H1 (cell line): ENCODE data around the gene SPCS1. TPM values are rescaled to one million over a fixed set of nuclear protein-coding genes. Genes with fewer than 3 reads are reported as not detected.

Source experiments
- CTCF ChIA-PET: fragments of 300-600 bp; sonication (Branson Sonifier 250); formaldehyde crosslinking; loops from one replicate; lab custom pipeline; 2021; ENCODE audit not compliant: partially characterized antibody; lab: Charles Lee
- POLR2A ChIA-PET: fragments of 300-600 bp; sonication (Branson Sonifier 250); formaldehyde crosslinking; loops from one replicate; lab custom pipeline; 2021; ENCODE audit warnings: inconsistent platforms; ENCODE audit not compliant: partially characterized antibody; lab: Charles Lee
- DNase-seq, 2 experiments: peaks; one replicate each; pipeline versions ENCODE4 v3.0.0 to v3.0.0-alpha.2; 2010 to 2022; ENCODE audit warnings: low spot score in 2 of 2, low read depth in 1 of 2, mixed read lengths in 1 of 2
- FAIRE-seq: peaks from 2 replicates; lab custom pipeline; 2011; peaks lifted over from hg19 to GRCh38; lab: Jason Lieb, UNC
- H2AFZ ChIP-seq: 2 replicates; pipeline ENCODE4 v1.8.1; 2012; ENCODE audit warnings: low read length, inconsistent platforms
- H2AK5ac ChIP-seq: 2 replicates; pipeline ENCODE4 v1.6.1; 2013; ENCODE audit warnings: low read depth, low read length
- H2BK120ac ChIP-seq: replicated peaks from 2 replicates; pipeline ENCODE3; 2013; ENCODE audit warnings: low read depth, low read length, inconsistent platforms
- H2BK12ac ChIP-seq: 2 replicates; pipeline ENCODE4 v1.6.1; 2013; ENCODE audit warnings: low read depth, low read length
- H2BK15ac ChIP-seq: 2 replicates; pipeline ENCODE4 v1.6.1; 2013; ENCODE audit warnings: low read length
- H2BK20ac ChIP-seq: 2 replicates; pipeline ENCODE4 v1.6.1; 2013; ENCODE audit warnings: low read length
- H2BK5ac ChIP-seq: 2 replicates; pipeline ENCODE4 v1.6.1; 2013; ENCODE audit warnings: low read depth, low read length
- H3K14ac ChIP-seq: 2 replicates; pipeline ENCODE4 v1.6.1; 2013; ENCODE audit warnings: inconsistent platforms; ENCODE audit not compliant: insufficient read length
- H3K18ac ChIP-seq: 2 replicates; pipeline ENCODE4 v1.6.1; 2013; ENCODE audit warnings: low read length; ENCODE audit errors: extremely low read depth
- H3K23ac ChIP-seq: 2 replicates; pipeline ENCODE4 v1.6.1; 2013; ENCODE audit warnings: inconsistent platforms; ENCODE audit not compliant: insufficient read length
- H3K23me2 ChIP-seq: 2 replicates; pipeline ENCODE4 v1.6.1; 2013; ENCODE audit warnings: low read depth, low read length
- H3K27ac ChIP-seq: 2 replicates; pipeline ENCODE4 v1.6.1; 2011; ENCODE audit warnings: low read depth, low read length, inconsistent platforms
- H3K27me3 ChIP-seq, 4 experiments: replicated peaks in 1 of 4; 1 replicate in 1 of 4; 2 replicates in 3 of 4; pipeline versions ENCODE4 v1.6.1 to v1.8.1; 2011 to 2013; ENCODE audit warnings: low read length in 3 of 4, mild to moderate bottlenecking in 3 of 4, inconsistent platforms in 2 of 4, mixed read lengths in 2 of 4, moderate library complexity in 1 of 4; ENCODE audit not compliant: control insufficient read depth in 3 of 4, insufficient read depth in 3 of 4; ENCODE audit errors: extremely low read depth in 1 of 4
- H3K36me3 ChIP-seq, 4 experiments: 2 replicates each; pipeline versions ENCODE4 v1.6.1 to v1.8.1; 2011 to 2013; ENCODE audit warnings: mild to moderate bottlenecking in 4 of 4, low read length in 3 of 4, moderate library complexity in 2 of 4, control low read depth in 1 of 4, inconsistent platforms in 1 of 4; ENCODE audit not compliant: insufficient read depth in 4 of 4, control insufficient read depth in 2 of 4
- H3K4ac ChIP-seq: replicated peaks from 2 replicates; pipeline ENCODE3; 2013; ENCODE audit warnings: low read length, low read depth, mixed read lengths, inconsistent platforms; ENCODE audit not compliant: insufficient read length
- H3K4me1 ChIP-seq, 4 experiments: replicated peaks in 1 of 4; 1 replicate in 1 of 4; 2 replicates in 3 of 4; pipeline versions ENCODE4 v1.6.1 to v1.8.1; 2011 to 2013; ENCODE audit warnings: low read length in 3 of 4, inconsistent platforms in 2 of 4, mixed read lengths in 1 of 4; ENCODE audit not compliant: insufficient read depth in 4 of 4, control insufficient read depth in 3 of 4
- H3K4me2 ChIP-seq, 2 experiments: 2 replicates each; pipeline versions ENCODE4 v1.6.1 to v1.8.1; 2011 to 2013; ENCODE audit warnings: low read depth in 2 of 2, low read length in 2 of 2, control low read depth in 1 of 2, inconsistent platforms in 1 of 2, mild to moderate bottlenecking in 1 of 2; ENCODE audit not compliant: insufficient read depth in 1 of 2
- H3K4me3 ChIP-seq, 4 experiments: fragments of 200-600, 300-600 bp in 1 of 4; sonication (generic), shearing (Covaris generic), sonication (Bioruptor Twin) in 1 of 4; 2 replicates each; pipeline versions ENCODE4 v1.5.1 to v1.8.1; 2011 to 2016; ENCODE audit warnings: low read length in 4 of 4, low read depth in 3 of 4, control low read depth in 2 of 4, inconsistent platforms in 2 of 4, mild to moderate bottlenecking in 2 of 4, mixed read lengths in 1 of 4, moderate library complexity in 1 of 4; ENCODE audit not compliant: insufficient read depth in 2 of 4; ENCODE audit errors: extremely low read depth in 1 of 4
- H3K56ac ChIP-seq: replicated peaks from 2 replicates; pipeline ENCODE3; 2013; ENCODE audit warnings: low read depth, mild to moderate bottlenecking, mixed read lengths, low read length, inconsistent platforms; ENCODE audit not compliant: insufficient read length
- H3K79me1 ChIP-seq: 2 replicates; pipeline ENCODE4 v1.6.1; 2013; ENCODE audit warnings: low read depth, low read length, control low read depth
- H3K79me2 ChIP-seq, 2 experiments: 2 replicates each; pipeline versions ENCODE4 v1.6.1 to v1.8.1; 2012 to 2013; ENCODE audit warnings: low read length in 2 of 2, mild to moderate bottlenecking in 2 of 2, inconsistent platforms in 1 of 2; ENCODE audit not compliant: insufficient read depth in 2 of 2, control insufficient read depth in 1 of 2
- H3K9ac ChIP-seq, 4 experiments: replicated peaks in 1 of 4; 1 replicate in 1 of 4; 2 replicates in 3 of 4; pipeline versions ENCODE4 v1.6.1 to v1.8.1; 2011 to 2013; ENCODE audit warnings: low read depth in 3 of 4, low read length in 3 of 4, control low read depth in 2 of 4, mild to moderate bottlenecking in 2 of 4, moderate library complexity in 2 of 4, inconsistent platforms in 1 of 4; ENCODE audit errors: extremely low read depth in 1 of 4
- H3K9me3 ChIP-seq, 2 experiments: 2 replicates each; pipeline versions ENCODE4 v1.6.1 to v1.8.1; 2012 to 2013; ENCODE audit warnings: mild to moderate bottlenecking in 2 of 2, moderate library complexity in 2 of 2, control low read depth in 1 of 2, inconsistent platforms in 1 of 2, low read depth in 1 of 2, low read length in 1 of 2, mixed read lengths in 1 of 2; ENCODE audit not compliant: insufficient read depth in 2 of 2
- H4K20me1 ChIP-seq, 2 experiments: replicated peaks in 1 of 2; 2 replicates each; pipeline versions ENCODE3 to v1.8.1; 2011 to 2013; ENCODE audit warnings: inconsistent platforms in 2 of 2, low read length in 2 of 2, mild to moderate bottlenecking in 1 of 2; ENCODE audit not compliant: insufficient read depth in 2 of 2, control insufficient read depth in 1 of 2
- H4K5ac ChIP-seq: 2 replicates; pipeline ENCODE4 v1.6.1; 2013; ENCODE audit warnings: low read length, low read depth, mixed read lengths, inconsistent platforms; ENCODE audit not compliant: insufficient read length
- H4K8ac ChIP-seq: 2 replicates; pipeline ENCODE4 v1.8.0; 2013; ENCODE audit warnings: mild to moderate bottlenecking, moderate library complexity, low read length, inconsistent platforms; ENCODE audit not compliant: insufficient read depth; ENCODE audit errors: extremely low read depth
- H4K91ac ChIP-seq: replicated peaks from 2 replicates; pipeline ENCODE3; 2013; ENCODE audit warnings: low read length, mixed read lengths, inconsistent platforms; ENCODE audit not compliant: insufficient read length
- BACH1 ChIP-seq: IDR thresholded peaks from 2 replicates; pipeline ENCODE4 v1.6.1; 2012; ENCODE audit warnings: low read length, improper control_type of control experiment
- BRCA1 ChIP-seq: IDR thresholded peaks from 2 replicates; pipeline ENCODE4 v1.6.1; 2012; ENCODE audit warnings: low read depth, low read length, improper control_type of control experiment
- EZH2 ChIP-seq: fragments of 200-600 bp; sonication (generic); IDR thresholded peaks from 2 replicates; pipeline ENCODE4 v1.7.1; 2012; ENCODE audit warnings: low read depth, mild to moderate bottlenecking, moderate library complexity, low read length, inconsistent platforms; ENCODE audit not compliant: severe bottlenecking
- JUND ChIP-seq: IDR thresholded peaks from 2 replicates; pipeline ENCODE4 v1.6.1; 2011; ENCODE audit warnings: mild to moderate bottlenecking, improper control_type of control experiment, low read length
- KDM1A ChIP-seq: fragments of 200-600, 300-600 bp; sonication (generic); IDR thresholded peaks from 2 replicates; pipeline ENCODE4 v1.7.1; 2016; ENCODE audit warnings: mild to moderate bottlenecking, low read length, borderline replicate concordance
- KDM5A ChIP-seq: fragments of 200-600 bp; IDR thresholded peaks from 2 replicates; pipeline ENCODE4 v1.7.1; 2012; ENCODE audit warnings: mild to moderate bottlenecking, low read length, inconsistent platforms, mixed read lengths
- MAFK ChIP-seq: IDR thresholded peaks from 2 replicates; pipeline ENCODE4 v1.6.1; 2012; ENCODE audit warnings: low read depth, mild to moderate bottlenecking, improper control_type of control experiment, low read length
- NANOG ChIP-seq: IDR thresholded peaks from 2 replicates; pipeline ENCODE4 v1.6.1; 2011; ENCODE audit warnings: low read length, low read depth, mild to moderate bottlenecking, inconsistent platforms; ENCODE audit not compliant: insufficient read depth, poor library complexity, severe bottlenecking
- POLR2A ChIP-seq, 2 experiments: IDR thresholded peaks; 1 replicate in 1 of 2; 2 replicates in 1 of 2; pipeline ENCODE4 v1.6.1; 2011; ENCODE audit warnings: low read depth in 2 of 2, low read length in 2 of 2, mild to moderate bottlenecking in 2 of 2; ENCODE audit errors: control extremely low read depth in 1 of 2
- RNF2 ChIP-seq: fragments of 200-900, 300-1000 bp; sonication (generic); IDR thresholded peaks from 2 replicates; pipeline ENCODE4 v1.7.1; 2016; ENCODE audit warnings: borderline replicate concordance, low read depth, mild to moderate bottlenecking, antibody characterized with exemption, low read length; ENCODE audit not compliant: poor library complexity, severe bottlenecking; ENCODE audit errors: missing control alignments
- SP1 ChIP-seq: IDR thresholded peaks from 2 replicates; pipeline ENCODE4 v1.6.1; 2011; ENCODE audit warnings: low read depth, low read length
- SP4 ChIP-seq: IDR thresholded peaks from 2 replicates; pipeline ENCODE4 v1.6.1; 2012; ENCODE audit warnings: low read length, inconsistent platforms
- TAF1 ChIP-seq: IDR thresholded peaks from 2 replicates; pipeline ENCODE4 v1.6.1; 2011; ENCODE audit warnings: mild to moderate bottlenecking, low read depth, low read length
- TEAD4 ChIP-seq: IDR thresholded peaks from 2 replicates; pipeline ENCODE4 v1.6.1; 2012; ENCODE audit warnings: low read depth, low read length, inconsistent platforms, mixed read lengths
- WGBS, 2 experiments: shearing (Covaris generic) in 1 of 2; methylation state at CpG; one replicate each; pipeline versions ENCODE4 v1.1.6 to v1.1.7; 2013 to 2015; ENCODE audit warnings: low lambda C conversion rate in 2 of 2, mixed read lengths in 2 of 2, inconsistent platforms in 1 of 2, low coverage in 1 of 2, missing lambda C conversion rate in 1 of 2; ENCODE audit not compliant: insufficient replicate concordance in 2 of 2, insufficient coverage in 1 of 2, insufficient read length in 1 of 2; ENCODE audit errors: extremely low coverage in 1 of 2, missing lambda C conversion rate in 1 of 2; 5-methylcytosine and 5-hydroxymethylcytosine counted together
- polyA plus RNA-seq, 7 experiments: library from polyadenylated mRNA; depleted of rRNA in 3 of 7; stranded (reverse) in 5 of 7; unstranded in 2 of 7; fragments of >200 nt in 5 of 7; fragments of 200-250 nt in 2 of 7; gene quantifications; 1 replicate in 5 of 7; 2 replicates in 1 of 7; 4 replicates in 1 of 7; pipeline versions ENCODE4 v1.2.1 to v1.2.3, GENCODE V29; 2011 to 2013; ENCODE audit warnings: missing spikeins in 2 of 7, mixed read lengths in 2 of 7
- total RNA-seq: library from RNA; stranded (reverse); fragmentation: NEBNext Ultra II Directional; extraction: Animal tissue kit (Norgen Biotek cat#: 25700); gene quantifications from 2 replicates; pipeline ENCODE4 v1.2.1, GENCODE V29; 2021
- TF ChIP-seq, protein P1 (sequence below): IDR thresholded peaks from 2 replicates; pipeline ENCODE4 v1.6.1; 2012; ENCODE audit warnings: inconsistent platforms

The SPCS1 gene
- total and polyA plus RNA-seq, 2 of the 8 experiments (the other 6 are each of a cell fraction or from before 2014, with no cell fraction given): 104 to 191 TPM

DNA sequence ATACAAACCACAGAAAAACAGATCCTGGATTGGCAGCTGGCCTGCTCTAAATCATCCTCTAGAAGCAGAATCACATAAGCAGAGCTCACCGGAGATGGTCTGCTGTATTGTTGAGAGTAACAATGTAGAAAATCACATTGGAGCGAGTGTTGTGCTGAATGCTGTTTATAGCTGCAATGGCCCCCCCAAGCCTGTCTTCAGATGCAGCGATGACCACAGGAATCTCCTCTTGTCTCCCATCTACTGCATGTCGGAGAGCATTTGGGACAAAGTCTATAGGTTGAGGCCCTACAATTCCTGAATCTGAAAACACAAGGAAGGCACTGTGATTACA, 8.3 kb upstream of the SPCS1 start:
- Histone ChIP-seq H3K9ac (no peak overlapping the region), H3K23ac (no peak overlapping the region), H4K91ac (no peak overlapping the region), H2BK12ac (no peak overlapping the region), H3K4me2 (no peak overlapping the region), H3K4me3 (no peak overlapping the region), H3K56ac (no peak overlapping the region), H2BK120ac (no peak overlapping the region), H3K79me1 (no peaks in the 10 kb centered on the region; the same call in 1 of the 2 replicates), H3K79me2 (peaks cover 0 to 4% of the 10 kb centered on the region in 2 experiments; a peak in 1 of 4 replicates), H4K5ac (no peak overlapping the region), H3K18ac (no peak overlapping the region), H3K14ac (no peak overlapping the region), H3K4me1 (no peaks in the 10 kb centered on the region), H2AFZ (no peak overlapping the region), H3K27me3 (no peaks in the 10 kb centered on the region), H3K9me3 (no peaks in the 10 kb centered on the region), H2BK20ac (no peak overlapping the region), H3K27ac (no peak overlapping the region), H2AK5ac (no peak overlapping the region), H4K20me1 (peaks cover 7 to 13% of the 10 kb centered on the region in 2 experiments), H2BK5ac (no peak overlapping the region), H3K23me2 (no peaks in the 10 kb centered on the region), H4K8ac (no peak overlapping the region), H3K36me3 (peaks cover 31 to 56% (median 42%) of the 10 kb centered on the region in 4 experiments), H2BK15ac (no peak overlapping the region), H3K4ac (no peak overlapping the region)
- FAIRE-seq: no peak
- POLR2A ChIA-PET: interaction anchor here (0.8 to 18.8 kb wide), 4 partner anchors 6 to 44 kb away, joined by 5 to 347 read pairs (median 226); partner anchors contain the start of genes GLT8D1, GNL3, PBRM1 and SPCS1
- WGBS, 2 experiments: 90% methylated on average over 4 of the region's 4 CpGs; no CpG with 5 or more reads in 1 of the 2 experiments
- DNase-seq: peak in 1 of 2 experiments; percentile 20
- CTCF ChIA-PET: no interaction called here
- no peak for TF ChIP-seq POLR2A (IDR thresholded peaks at IDR 0.05; ENCODE audit: control extremely low read depth in 1 of 2, low read depth in 2 of 2, low read length in 2 of 2)
- no peak for TF ChIP-seq SP4
- TF ChIP-seq SP1: no peak
- TF ChIP-seq KDM5A: no peak
- no peak for TF ChIP-seq MAFK
- TF ChIP-seq, protein P1, sequence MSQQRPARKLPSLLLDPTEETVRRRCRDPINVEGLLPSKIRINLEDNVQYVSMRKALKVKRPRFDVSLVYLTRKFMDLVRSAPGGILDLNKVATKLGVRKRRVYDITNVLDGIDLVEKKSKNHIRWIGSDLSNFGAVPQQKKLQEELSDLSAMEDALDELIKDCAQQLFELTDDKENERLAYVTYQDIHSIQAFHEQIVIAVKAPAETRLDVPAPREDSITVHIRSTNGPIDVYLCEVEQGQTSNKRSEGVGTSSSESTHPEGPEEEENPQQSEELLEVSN: no peak
- no peak for TF ChIP-seq TAF1
- no peak for TF ChIP-seq RNF2
- TF ChIP-seq NANOG: no peak
- TF ChIP-seq BACH1: no peak
- no peak for TF ChIP-seq EZH2
- TF ChIP-seq TEAD4: no peak
- TF ChIP-seq KDM1A: no peak
- TF ChIP-seq BRCA1: no peak
- TF ChIP-seq JUND: no peak
